Coronary artery (tissue), 2 donors: ENCODE data around the gene SLC7A5.
"Not testable (repeated sequence)": the region's sequence is repeated elsewhere in the genome, so short reads cannot be mapped to it uniquely, and the experiment has no call there.

Experiments
- DNase-seq: peaks from one replicate; pipeline ENCODE4 v3.0.0-alpha.2; 2017; ENCODE audit warnings: low spot score
- H3K27ac ChIP-seq, 2 donors: fragments of 200-600 bp; sonication (generic); one replicate each; pipeline ENCODE4 v1.5.1; 2016 to 2019
- H3K4me3 ChIP-seq: fragments of 200-600 bp; sonication (generic); 2 replicates; pipeline ENCODE4 v1.5.1; 2016; ENCODE audit warnings: mild to moderate bottlenecking, moderate library complexity
- CTCF ChIP-seq: fragments of 200-600 bp; sonication (generic); IDR thresholded peaks from one replicate; pipeline ENCODE4 v1.5.1; 2019; ENCODE audit warnings: antibody characterized with exemption

The SLC7A5 gene

GRCh38 chr16:87791295-87792204, 77.8 kb downstream of the SLC7A5 start:
- no peak for DNase-seq
- H3K4me3 ChIP-seq = no peak overlapping the region
- no peak for TF ChIP-seq CTCF
- H3K27ac ChIP-seq = no peak overlapping the region

- no peak for DNase-seq
Measured at GRCh38 chr16:87790292-87791100, 78.8 kb downstream of the SLC7A5 start.

GRCh38 chr16:87789437-87790291, 79.6 kb downstream of the SLC7A5 start:
- no peak overlapping the region for H3K27ac ChIP-seq

More at GRCh38 chr16:87790292-87791100, 78.8 kb downstream of the SLC7A5 start:
- H3K27ac ChIP-seq = no peak overlapping the region
- H3K4me3 ChIP-seq = no peak overlapping the region
- TF ChIP-seq CTCF = no peak

GRCh38 chr16:87788730-87789436, 80.4 kb downstream of the SLC7A5 start:
- H3K27ac ChIP-seq, DNase-seq: not testable (repeated sequence)

More at GRCh38 chr16:87789437-87790291, 79.6 kb downstream of the SLC7A5 start:
- DNase-seq = no peak
- no peak overlapping the region for H3K4me3 ChIP-seq
- TF ChIP-seq CTCF = no peak

GRCh38 chr16:87787451-87788091, 81.7 kb downstream of the SLC7A5 start:
- H3K27ac ChIP-seq, DNase-seq, H3K4me3 ChIP-seq: not testable (repeated sequence)

More at GRCh38 chr16:87788730-87789436, 80.4 kb downstream of the SLC7A5 start:
- H3K4me3 ChIP-seq = not testable (repeated sequence)

- no peak overlapping the region for H3K27ac ChIP-seq
- no peak overlapping the region for H3K4me3 ChIP-seq
- DNase-seq = no peak
- no peak for TF ChIP-seq CTCF
Measured at GRCh38 chr16:87784812-87785211, 84.5 kb downstream of the SLC7A5 start.

- Histone ChIP-seq H3K27ac (no peak overlapping the region), H3K4me3 (no peak overlapping the region)
- no peak for TF ChIP-seq CTCF
- no peak for DNase-seq
Measured at GRCh38 chr16:87782033-87782432, 87.3 kb downstream of the SLC7A5 start.
